Parathyroid adenoma (tissue), 2 donors: Measurements from ENCODE around the gene DDAH1.
A peak's percentile ranks its signal among the peaks of the same experiment; 100 is the strongest.

Experiments
- H2AFZ ChIP-seq: fragments of 300-600 bp; sonication (generic); one replicate; pipeline ENCODE4 v1.7.0; 2017; ENCODE audit warnings: antibody characterized with exemption, mild to moderate bottlenecking
- H3K27ac ChIP-seq: fragments of 300-600 bp; sonication (generic); one replicate; pipeline ENCODE4 v1.7.0; 2017
- H3K27me3 ChIP-seq: fragments of 300-600 bp; sonication (generic); one replicate; pipeline ENCODE4 v1.7.0; 2017; ENCODE audit warnings: low read length; ENCODE audit not compliant: control insufficient read depth, insufficient read depth
- H3K36me3 ChIP-seq: fragments of 300-600 bp; sonication (generic); one replicate; pipeline ENCODE4 v1.7.0; 2017; ENCODE audit warnings: low read length; ENCODE audit not compliant: control insufficient read depth, insufficient read depth
- H3K4me1 ChIP-seq: fragments of 300-600 bp; sonication (generic); one replicate; pipeline ENCODE4 v1.7.0; 2017; ENCODE audit warnings: control low read depth
- H3K4me2 ChIP-seq: fragments of 300-600 bp; sonication (generic); one replicate; pipeline ENCODE4 v1.7.0; 2017; ENCODE audit warnings: low read length
- H3K4me3 ChIP-seq: fragments of 300-600 bp; sonication (generic); one replicate; pipeline ENCODE4 v1.7.0; 2017; ENCODE audit warnings: low read depth, low read length
- H3K79me2 ChIP-seq: fragments of 300-600 bp; sonication (generic); one replicate; pipeline ENCODE4 v1.7.0; 2017; ENCODE audit warnings: control low read depth
- H3K9ac ChIP-seq: fragments of 300-600 bp; sonication (generic); one replicate; pipeline ENCODE4 v1.7.0; 2017; ENCODE audit warnings: mild to moderate bottlenecking
- H3K9me3 ChIP-seq: fragments of 300-600 bp; sonication (generic); one replicate; pipeline ENCODE4 v1.7.0; 2017; ENCODE audit warnings: low read length; ENCODE audit not compliant: control insufficient read depth
- CTCF ChIP-seq: fragments of 300-600 bp; sonication (generic); IDR thresholded peaks from one replicate; pipeline ENCODE4 v1.7.0; 2017; ENCODE audit warnings: antibody characterized with exemption, mild to moderate bottlenecking
- donor health status: primary hyperparathyroidism.

Gene DDAH1

GRCh38 chr1:85398391-85399064, 66.4 kb downstream of the DDAH1 start:
- Histone ChIP-seq H3K27ac (peak overlapping the region; percentile 29), H3K79me2 (no peaks in the 10 kb centered on the region), H2AFZ (no peak overlapping the region), H3K9ac (no peak overlapping the region), H3K4me1 (no peaks in the 10 kb centered on the region), H3K9me3 (no peaks in the 10 kb centered on the region), H3K4me3 (no peak overlapping the region), H3K4me2 (no peak overlapping the region), H3K27me3 (no peaks in the 10 kb centered on the region), H3K36me3 (no peaks in the 10 kb centered on the region)
- TF ChIP-seq CTCF: peak; percentile 30

DNA sequence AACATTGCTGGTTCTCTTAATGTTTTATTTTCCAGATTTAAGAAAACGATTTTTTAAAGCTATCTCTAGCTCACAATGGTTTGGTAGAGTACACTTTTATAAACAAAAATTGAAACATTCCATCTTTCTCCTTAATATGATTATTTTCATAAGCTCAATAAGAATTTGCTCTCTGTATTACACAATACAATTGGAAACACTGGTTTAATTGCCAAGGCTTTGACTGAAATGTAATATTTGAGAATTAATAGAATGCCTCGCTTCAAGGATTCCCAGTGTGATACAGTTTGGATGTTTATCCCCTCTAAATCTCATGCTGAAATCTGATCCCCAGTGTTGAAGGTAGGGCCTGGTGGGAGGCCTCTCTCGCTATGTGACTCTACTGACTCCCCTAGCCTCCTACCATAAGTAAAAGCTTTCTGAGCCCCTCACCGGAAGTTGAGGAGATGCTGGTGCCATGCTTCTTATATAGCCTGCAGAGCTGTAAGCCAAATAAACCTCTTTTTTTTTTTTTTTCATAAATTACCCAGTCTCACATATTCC, 67.4 kb downstream of the DDAH1 start:
- TF ChIP-seq CTCF: no peak
- Histone ChIP-seq H3K79me2 (no peaks in the 10 kb centered on the region), H3K9ac (no peak overlapping the region), H3K27ac (no peak overlapping the region), H3K9me3 (no peaks in the 10 kb centered on the region), H3K36me3 (no peaks in the 10 kb centered on the region), H3K4me2 (no peak overlapping the region), H3K4me3 (no peak overlapping the region), H3K27me3 (no peaks in the 10 kb centered on the region), H2AFZ (no peak overlapping the region), H3K4me1 (no peaks in the 10 kb centered on the region)

DNA sequence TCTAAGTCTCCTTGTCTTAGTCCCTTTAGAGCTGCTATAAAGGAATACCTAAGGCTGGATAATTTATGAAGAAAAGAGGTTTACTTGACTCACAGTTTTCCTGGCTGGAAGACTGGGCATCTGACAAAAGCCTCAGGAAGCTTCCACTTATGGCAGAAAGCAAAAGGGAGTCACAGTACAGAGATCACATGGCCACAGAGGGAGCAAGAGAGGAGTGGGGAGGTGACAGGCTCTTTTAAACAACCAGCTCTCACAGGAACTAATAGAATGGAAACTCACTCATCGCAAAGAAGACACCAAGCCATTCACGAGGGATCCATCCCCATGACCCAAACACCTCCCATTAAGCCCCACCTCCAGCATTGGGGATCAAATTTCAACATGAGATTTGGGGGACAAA, 68.8 kb downstream of the DDAH1 start:
- TF ChIP-seq CTCF: no peak
- no peaks in the 10 kb centered on the region for H3K4me1 ChIP-seq

GRCh38 chr1:85394130-85394529, 70.8 kb downstream of the DDAH1 start:
- no peaks in the 10 kb centered on the region for H3K4me1 ChIP-seq
- H3K9ac ChIP-seq: no peak overlapping the region
- no peak overlapping the region for H3K4me2 ChIP-seq
- H3K27ac ChIP-seq: no peak overlapping the region
- H3K4me3 ChIP-seq: no peak overlapping the region
- no peaks in the 10 kb centered on the region for H3K36me3 ChIP-seq
- no peaks in the 10 kb centered on the region for H3K79me2 ChIP-seq
- H3K9me3 ChIP-seq: no peaks in the 10 kb centered on the region
- no peak overlapping the region for H2AFZ ChIP-seq
- H3K27me3 ChIP-seq: no peaks in the 10 kb centered on the region
- TF ChIP-seq CTCF: no peak

More for the DNA sequence above, 68.8 kb downstream of the DDAH1 start:
- H3K36me3 ChIP-seq: no peaks in the 10 kb centered on the region
- H3K9ac ChIP-seq: no peak overlapping the region
- H3K9me3 ChIP-seq: no peaks in the 10 kb centered on the region
- H2AFZ ChIP-seq: no peak overlapping the region
- no peaks in the 10 kb centered on the region for H3K27me3 ChIP-seq
- no peak overlapping the region for H3K4me3 ChIP-seq
- H3K79me2 ChIP-seq: no peaks in the 10 kb centered on the region
- no peak overlapping the region for H3K4me2 ChIP-seq
- H3K27ac ChIP-seq: no peak overlapping the region

DNA sequence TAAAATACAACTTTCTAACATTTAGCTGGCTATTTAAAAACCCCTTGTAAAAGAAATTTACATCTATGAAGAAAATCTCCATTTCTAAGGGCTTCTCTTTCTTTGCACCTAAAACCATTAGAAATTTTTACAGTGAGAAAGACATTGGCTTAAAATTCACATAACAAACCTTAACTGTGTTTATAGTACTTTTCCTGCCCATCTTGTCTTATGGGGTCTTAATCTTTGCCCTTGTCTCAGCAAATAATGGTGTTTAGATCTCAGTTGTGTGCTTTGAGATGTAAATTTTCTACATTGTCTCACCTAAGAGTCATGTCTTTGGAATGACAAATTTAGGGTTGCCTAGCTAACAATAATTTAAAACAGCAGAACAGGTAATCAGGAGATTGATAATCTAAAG, 71.5 kb downstream of the DDAH1 start:
- no peak overlapping the region for H3K4me2 ChIP-seq

More for the DNA sequence above, 71.5 kb downstream of the DDAH1 start:
- Histone ChIP-seq H3K79me2 (no peaks in the 10 kb centered on the region), H3K27me3 (no peaks in the 10 kb centered on the region), H3K27ac (no peak overlapping the region), H3K36me3 (no peaks in the 10 kb centered on the region), H3K4me1 (no peaks in the 10 kb centered on the region), H3K4me3 (no peak overlapping the region), H2AFZ (no peak overlapping the region), H3K9ac (no peak overlapping the region), H3K9me3 (no peaks in the 10 kb centered on the region)
- no peak for TF ChIP-seq CTCF
